Stimulated activated CD8-positive, alpha-beta memory T cell treated with anti-CD3 and anti-CD28 coated beads, Interleukin-15, amount 100 ng/mL, for 24 hours (primary cell): ENCODE results near the gene TMEM38B.
"Not testable (repeated sequence)": the region's sequence is repeated elsewhere in the genome, so short reads cannot be mapped to it uniquely, and the experiment has no call there.

Experiments used
- DNase-seq: peaks from one replicate; pipeline ENCODE4 v3.0.0-alpha.2; 2020; ENCODE audit warnings: low read depth

The TMEM38B gene

GRCh38 chr9:105722099-105722498, 27.8 kb downstream of the TMEM38B start:
- no peak for DNase-seq

- DNase-seq, result no peak
Measured at GRCh38 chr9:105725370-105725769, 31.0 kb downstream of the TMEM38B start.

- not testable (repeated sequence) for DNase-seq
Measured at GRCh38 chr9:105728230-105728629, 33.9 kb downstream of the TMEM38B start.

GRCh38 chr9:105731420-105731819, 37.1 kb downstream of the TMEM38B start:
- DNase-seq, result not testable (repeated sequence)

- DNase-seq, result no peak
Measured at GRCh38 chr9:105735366-105735765, 41.0 kb downstream of the TMEM38B start.

GRCh38 chr9:105737205-105737604, 42.9 kb downstream of the TMEM38B start:
- DNase-seq, result no peak

- DNase-seq, result no peak
Measured at GRCh38 chr9:105742088-105742487, 47.7 kb downstream of the TMEM38B start.

GRCh38 chr9:105747325-105747724, 53.0 kb downstream of the TMEM38B start:
- not testable (repeated sequence) for DNase-seq

- DNase-seq, result no peak
Measured at GRCh38 chr9:105751761-105752160, 57.4 kb downstream of the TMEM38B start.

GRCh38 chr9:105757496-105758251, 63.3 kb downstream of the TMEM38B start:
- DNase-seq, result no peak

- DNase-seq, result no peak
Measured at GRCh38 chr9:105760053-105760452, 65.7 kb downstream of the TMEM38B start.

- DNase-seq, result not testable (repeated sequence)
Measured at GRCh38 chr9:105782561-105783494, 88.5 kb downstream of the TMEM38B start.

- DNase-seq, result not testable (repeated sequence)
Measured at GRCh38 chr9:105783495-105783872, 89.1 kb downstream of the TMEM38B start.

GRCh38 chr9:105786796-105787195, 92.5 kb downstream of the TMEM38B start:
- not testable (repeated sequence) for DNase-seq

GRCh38 chr9:105816202-105816744, 121.9 kb downstream of the TMEM38B start:
- no peak for DNase-seq

GRCh38 chr9:105816981-105817380, 122.6 kb downstream of the TMEM38B start:
- DNase-seq, result no peak

GRCh38 chr9:105818903-105819302, 124.6 kb downstream of the TMEM38B start:
- no peak for DNase-seq

- no peak for DNase-seq
Measured at GRCh38 chr9:105822814-105823213, 128.5 kb downstream of the TMEM38B start.
